ENCODE data around the gene MMP2. TPM values are rescaled to one million over a fixed set of nuclear protein-coding genes. Genes with fewer than 3 reads are reported as not detected.

The MMP2 gene
- total and polyA plus RNA-seq, 10 of the 15 experiments (the other 5 are each of a cell fraction or from before 2014, with no cell fraction given), result 0.37 to 0.80 (median 0.59) TPM; not detected in 7

DNA sequence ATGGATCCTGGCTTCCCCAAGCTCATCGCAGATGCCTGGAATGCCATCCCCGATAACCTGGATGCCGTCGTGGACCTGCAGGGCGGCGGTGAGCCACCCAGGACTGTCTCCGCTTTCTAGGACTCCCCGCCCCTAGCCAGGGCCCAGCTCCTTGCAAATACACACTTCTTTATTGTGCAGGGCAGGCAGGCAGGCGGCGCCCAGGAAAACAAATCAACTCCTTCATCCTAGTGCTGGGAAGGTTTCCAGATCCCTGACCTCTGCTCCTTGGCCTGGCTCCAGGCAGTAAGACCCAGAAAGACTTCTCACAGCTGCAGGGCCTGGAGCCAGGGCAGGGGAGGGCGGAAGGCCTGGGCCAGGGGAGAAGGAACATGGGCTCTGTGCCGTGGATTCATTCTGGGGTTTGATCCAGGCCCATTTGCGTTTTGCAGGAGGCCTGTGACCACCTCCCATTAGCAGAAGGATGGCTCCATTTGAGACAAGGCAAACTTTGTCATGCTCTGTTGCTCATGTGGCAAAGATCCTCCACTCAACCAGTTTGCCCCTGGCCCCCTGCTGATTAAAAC is 23.9 kb downstream of the MMP2 start:
- Histone ChIP-seq H3K4me2 (ENCODE audit: control insufficient read depth, insufficient read depth) (no peak overlapping the region), H3K36me3 (ENCODE audit: control insufficient read depth in 2 of 2, insufficient read depth in 2 of 2, low read length in 1 of 2) (no peaks in the 10 kb centered on the region), H3K27ac (ENCODE audit: control insufficient read depth, insufficient read depth) (no peak overlapping the region), H3K27me3 (replicated peaks in 1 of 2; ENCODE audit: control insufficient read depth in 2 of 2, insufficient read depth in 2 of 2, low read length in 1 of 2) (no peaks in the 10 kb centered on the region; a peak in 1 of 4 replicates), H2AFZ (ENCODE audit: control insufficient read depth, low read depth, low read length) (no peak overlapping the region), H3K4me3 (no peak overlapping the region), H3K9ac (ENCODE audit: control insufficient read depth, insufficient read depth, low read length) (no peak overlapping the region), H4K20me1 (ENCODE audit: control insufficient read depth, insufficient read depth) (no peaks in the 10 kb centered on the region), H3K4me1 (ENCODE audit: control insufficient read depth, insufficient read depth, low read length) (no peaks in the 10 kb centered on the region), H3K9me3 (replicated peaks; ENCODE audit: control insufficient read depth, insufficient read depth, low read length) (no peaks in the 10 kb centered on the region), H3K79me2 (ENCODE audit: control insufficient read depth, insufficient read depth, low read length) (no peaks in the 10 kb centered on the region)
- 46% methylated on average over 13 of the region's 13 CpGs for WGBS (ENCODE audit: insufficient coverage, insufficient replicate concordance, low lambda C conversion rate, missing lambda C conversion rate)
- intact Hi-C loops (cut with micrococcal nuclease; ENCODE audit: unreplicated experiment), result no loop called here
- ATAC-seq, result no peak
- DNase-seq (ENCODE audit: low read depth, low spot score), result no peak
- ChIA-PET POLR2A (no interaction called here), RAD21 (ENCODE audit: unreplicated experiment) (no interaction called here), SMC1A (ENCODE audit: uncharacterized antibody, unreplicated experiment) (interaction anchor here (1.0 to 1.2 kb wide), 4 partner anchors 10 to 167 kb away, joined by 3 read pairs; no protein-coding TSS in a partner anchor), CTCF (no interaction called here)
- TF ChIP-seq NFIC (IDR thresholded peaks at IDR 0.05; ENCODE audit: low read depth, low read length), result no peak
- TF ChIP-seq, protein P1, sequence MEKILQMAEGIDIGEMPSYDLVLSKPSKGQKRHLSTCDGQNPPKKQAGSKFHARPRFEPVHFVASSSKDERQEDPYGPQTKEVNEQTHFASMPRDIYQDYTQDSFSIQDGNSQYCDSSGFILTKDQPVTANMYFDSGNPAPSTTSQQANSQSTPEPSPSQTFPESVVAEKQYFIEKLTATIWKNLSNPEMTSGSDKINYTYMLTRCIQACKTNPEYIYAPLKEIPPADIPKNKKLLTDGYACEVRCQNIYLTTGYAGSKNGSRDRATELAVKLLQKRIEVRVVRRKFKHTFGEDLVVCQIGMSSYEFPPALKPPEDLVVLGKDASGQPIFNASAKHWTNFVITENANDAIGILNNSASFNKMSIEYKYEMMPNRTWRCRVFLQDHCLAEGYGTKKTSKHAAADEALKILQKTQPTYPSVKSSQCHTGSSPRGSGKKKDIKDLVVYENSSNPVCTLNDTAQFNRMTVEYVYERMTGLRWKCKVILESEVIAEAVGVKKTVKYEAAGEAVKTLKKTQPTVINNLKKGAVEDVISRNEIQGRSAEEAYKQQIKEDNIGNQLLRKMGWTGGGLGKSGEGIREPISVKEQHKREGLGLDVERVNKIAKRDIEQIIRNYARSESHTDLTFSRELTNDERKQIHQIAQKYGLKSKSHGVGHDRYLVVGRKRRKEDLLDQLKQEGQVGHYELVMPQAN (conservative IDR thresholded peaks at IDR 0.05), result no peak
- no peak for TF ChIP-seq RB1 (IDR thresholded peaks at IDR 0.05; ENCODE audit: borderline replicate concordance)
- TF ChIP-seq STAT1 (conservative IDR thresholded peaks at IDR 0.05), result no peak
- TF ChIP-seq ATF7 (IDR thresholded peaks at IDR 0.05; ENCODE audit: low read depth), result no peak
- TF ChIP-seq SIN3A (IDR thresholded peaks at IDR 0.05; ENCODE audit: low read depth, low read length), result no peak
- TF ChIP-seq, protein P2, sequence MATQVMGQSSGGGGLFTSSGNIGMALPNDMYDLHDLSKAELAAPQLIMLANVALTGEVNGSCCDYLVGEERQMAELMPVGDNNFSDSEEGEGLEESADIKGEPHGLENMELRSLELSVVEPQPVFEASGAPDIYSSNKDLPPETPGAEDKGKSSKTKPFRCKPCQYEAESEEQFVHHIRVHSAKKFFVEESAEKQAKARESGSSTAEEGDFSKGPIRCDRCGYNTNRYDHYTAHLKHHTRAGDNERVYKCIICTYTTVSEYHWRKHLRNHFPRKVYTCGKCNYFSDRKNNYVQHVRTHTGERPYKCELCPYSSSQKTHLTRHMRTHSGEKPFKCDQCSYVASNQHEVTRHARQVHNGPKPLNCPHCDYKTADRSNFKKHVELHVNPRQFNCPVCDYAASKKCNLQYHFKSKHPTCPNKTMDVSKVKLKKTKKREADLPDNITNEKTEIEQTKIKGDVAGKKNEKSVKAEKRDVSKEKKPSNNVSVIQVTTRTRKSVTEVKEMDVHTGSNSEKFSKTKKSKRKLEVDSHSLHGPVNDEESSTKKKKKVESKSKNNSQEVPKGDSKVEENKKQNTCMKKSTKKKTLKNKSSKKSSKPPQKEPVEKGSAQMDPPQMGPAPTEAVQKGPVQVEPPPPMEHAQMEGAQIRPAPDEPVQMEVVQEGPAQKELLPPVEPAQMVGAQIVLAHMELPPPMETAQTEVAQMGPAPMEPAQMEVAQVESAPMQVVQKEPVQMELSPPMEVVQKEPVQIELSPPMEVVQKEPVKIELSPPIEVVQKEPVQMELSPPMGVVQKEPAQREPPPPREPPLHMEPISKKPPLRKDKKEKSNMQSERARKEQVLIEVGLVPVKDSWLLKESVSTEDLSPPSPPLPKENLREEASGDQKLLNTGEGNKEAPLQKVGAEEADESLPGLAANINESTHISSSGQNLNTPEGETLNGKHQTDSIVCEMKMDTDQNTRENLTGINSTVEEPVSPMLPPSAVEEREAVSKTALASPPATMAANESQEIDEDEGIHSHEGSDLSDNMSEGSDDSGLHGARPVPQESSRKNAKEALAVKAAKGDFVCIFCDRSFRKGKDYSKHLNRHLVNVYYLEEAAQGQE (IDR thresholded peaks at IDR 0.05; ENCODE audit: low read depth, low read length), result no peak
- TF ChIP-seq NFXL1 (IDR thresholded peaks at IDR 0.05; ENCODE audit: borderline replicate concordance), result no peak
- no peak for TF ChIP-seq BRCA1 (IDR thresholded peaks at IDR 0.05; ENCODE audit: low read depth, low read length)
- no peak for TF ChIP-seq PML (IDR thresholded peaks at IDR 0.05; ENCODE audit: low read length)
- TF ChIP-seq NRF1 (conservative IDR thresholded peaks at IDR 0.05; ENCODE audit: low read depth, low read length), result no peak
- TF ChIP-seq BMI1 (IDR thresholded peaks at IDR 0.05; ENCODE audit: borderline replicate concordance), result no peak
- TF ChIP-seq TCF7 (IDR thresholded peaks at IDR 0.05; ENCODE audit: borderline replicate concordance), result no peak
- TF ChIP-seq, protein P3, sequence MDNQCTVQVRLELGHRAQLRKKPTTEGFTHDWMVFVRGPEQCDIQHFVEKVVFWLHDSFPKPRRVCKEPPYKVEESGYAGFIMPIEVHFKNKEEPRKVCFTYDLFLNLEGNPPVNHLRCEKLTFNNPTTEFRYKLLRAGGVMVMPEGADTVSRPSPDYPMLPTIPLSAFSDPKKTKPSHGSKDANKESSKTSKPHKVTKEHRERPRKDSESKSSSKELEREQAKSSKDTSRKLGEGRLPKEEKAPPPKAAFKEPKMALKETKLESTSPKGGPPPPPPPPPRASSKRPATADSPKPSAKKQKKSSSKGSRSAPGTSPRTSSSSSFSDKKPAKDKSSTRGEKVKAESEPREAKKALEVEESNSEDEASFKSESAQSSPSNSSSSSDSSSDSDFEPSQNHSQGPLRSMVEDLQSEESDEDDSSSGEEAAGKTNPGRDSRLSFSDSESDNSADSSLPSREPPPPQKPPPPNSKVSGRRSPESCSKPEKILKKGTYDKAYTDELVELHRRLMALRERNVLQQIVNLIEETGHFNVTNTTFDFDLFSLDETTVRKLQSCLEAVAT (IDR thresholded peaks at IDR 0.05), result no peak
- no peak for TF ChIP-seq EED (IDR thresholded peaks at IDR 0.05; ENCODE audit: low read depth)
- no peak for TF ChIP-seq RCOR1 (conservative IDR thresholded peaks at IDR 0.05; ENCODE audit: low read depth, low read length)
- no peak for TF ChIP-seq HDAC2 (IDR thresholded peaks at IDR 0.05)
- no peak for TF ChIP-seq SUZ12 (IDR thresholded peaks at IDR 0.05; ENCODE audit: unreplicated experiment)
- TF ChIP-seq STAT3 (IDR thresholded peaks at IDR 0.05; ENCODE audit: low read depth, low read length), result no peak
- TF ChIP-seq ZZZ3 (IDR thresholded peaks at IDR 0.05; ENCODE audit: control insufficient read depth, insufficient read length, low read depth), result no peak
- in situ Hi-C loops (cut with MboI), result no loop called here
- no TSS peak for BruUV-seq (replicated peaks)
- FAIRE-seq, result no peak

All from GM12878 (cell line).